RWPE2 (cell line): Measurements from ENCODE around the gene CPXM2.

Experiments
- ATAC-seq: fragments of 200-7000 bp; cut with Tn5 transposase; 3 replicates; pipeline ENCODE4 v1.9.1; 2021; ENCODE audit warnings: low read depth
- DNase-seq: peaks from one replicate; pipeline ENCODE4 v3.0.0-alpha.2; 2020; ENCODE audit warnings: low spot score
- H3K27ac ChIP-seq: fragments of 450-650 bp; 2 replicates; pipeline ENCODE4 v1.5.1; 2017; ENCODE audit warnings: mild to moderate bottlenecking; ENCODE audit not compliant: poor library complexity, severe bottlenecking
- H3K27me3 ChIP-seq: fragments of 250-450 bp; sonication (Bioruptor Pico); 2 replicates; pipeline ENCODE4 v1.5.1; 2021; ENCODE audit warnings: mild to moderate bottlenecking, moderate library complexity; ENCODE audit not compliant: insufficient read depth, poor library complexity, severe bottlenecking
- H3K36me3 ChIP-seq: fragments of 250-450 bp; sonication (Bioruptor Pico); 2 replicates; pipeline ENCODE4 v1.5.1; 2020; ENCODE audit warnings: low read depth, mild to moderate bottlenecking, moderate library complexity
- H3K4me1 ChIP-seq: fragments of 250-450 bp; sonication (Bioruptor Pico); 2 replicates; pipeline ENCODE4 v1.5.1; 2021; ENCODE audit warnings: mild to moderate bottlenecking, moderate library complexity; ENCODE audit not compliant: insufficient read depth, poor library complexity, severe bottlenecking
- H3K4me3 ChIP-seq: fragments of 250-450 bp; sonication (Bioruptor Pico); 2 replicates; pipeline ENCODE4 v1.5.1; 2021; ENCODE audit warnings: mild to moderate bottlenecking, moderate library complexity; ENCODE audit not compliant: severe bottlenecking
- H3K9me3 ChIP-seq: fragments of 250-450 bp; sonication (Bioruptor Pico); 2 replicates; pipeline ENCODE4 v1.5.1; 2021; ENCODE audit warnings: mild to moderate bottlenecking, moderate library complexity; ENCODE audit not compliant: severe bottlenecking
- CTCF ChIP-seq: fragments of 450-650 bp; IDR thresholded peaks from one replicate; pipeline ENCODE4 v1.5.1; 2017; ENCODE audit warnings: mild to moderate bottlenecking, moderate library complexity; ENCODE audit not compliant: poor library complexity, severe bottlenecking

The CPXM2 gene

GRCh38 chr10:123896246-123896927 lies 4.8 kb upstream of the CPXM2 start:
- Histone ChIP-seq H3K27ac (no peak overlapping the region), H3K36me3 (no peaks in the 10 kb centered on the region), H3K27me3 (peaks cover 5% of the 10 kb centered on the region), H3K9me3 (no peaks in the 10 kb centered on the region), H3K4me1 (no peaks in the 10 kb centered on the region), H3K4me3 (no peak overlapping the region)
- ATAC-seq (no peak), DNase-seq (no peak)
- no peak for TF ChIP-seq CTCF

- no peaks in the 10 kb centered on the region for H3K4me1 ChIP-seq
- no peak overlapping the region for H3K27ac ChIP-seq
- peaks cover 5% of the 10 kb centered on the region for H3K27me3 ChIP-seq
- DNase-seq: no peak
- H3K4me3 ChIP-seq: no peak overlapping the region
- H3K36me3 ChIP-seq: no peaks in the 10 kb centered on the region
- H3K9me3 ChIP-seq: no peaks in the 10 kb centered on the region
- no peak for TF ChIP-seq CTCF
- no peak for ATAC-seq
These were observed 2.0 kb upstream of the CPXM2 start for GRCh38 chr10:123893651-123894050.

GRCh38 chr10:123890756-123891143 lies 857 bp downstream of the CPXM2 start:
- no peak for TF ChIP-seq CTCF
- H3K27ac ChIP-seq: no peak overlapping the region
- no peak for ATAC-seq
- no peaks in the 10 kb centered on the region for H3K9me3 ChIP-seq
- no peak overlapping the region for H3K4me3 ChIP-seq
- peaks cover 5% of the 10 kb centered on the region for H3K4me1 ChIP-seq
- no peak for DNase-seq
- H3K27me3 ChIP-seq: peaks cover 2% of the 10 kb centered on the region
- H3K36me3 ChIP-seq: no peaks in the 10 kb centered on the region

GRCh38 chr10:123890226-123890625 lies 1.4 kb downstream of the CPXM2 start:
- Histone ChIP-seq H3K27me3 (no peaks in the 10 kb centered on the region), H3K4me1 (peaks cover 7% of the 10 kb centered on the region), H3K9me3 (no peaks in the 10 kb centered on the region), H3K27ac (no peak overlapping the region), H3K36me3 (no peaks in the 10 kb centered on the region), H3K4me3 (no peak overlapping the region)
- no peak for TF ChIP-seq CTCF
- DNase-seq: peak; percentile 15
- ATAC-seq: no peak

GRCh38 chr10:123889821-123890220 lies 1.8 kb downstream of the CPXM2 start:
- no peak for TF ChIP-seq CTCF
- Histone ChIP-seq H3K4me1 (peaks cover 7% of the 10 kb centered on the region), H3K9me3 (no peaks in the 10 kb centered on the region), H3K27ac (no peak overlapping the region), H3K27me3 (no peaks in the 10 kb centered on the region), H3K36me3 (no peaks in the 10 kb centered on the region), H3K4me3 (no peak overlapping the region)
- DNase-seq: no peak
- no peak for ATAC-seq
